Dermis blood vessel endothelial cell (primary cell): ENCODE measurements around the gene PUS10. TPM values are rescaled to one million over a fixed set of nuclear protein-coding genes. Genes with fewer than 3 reads are reported as not detected.
"Not testable (repeated sequence)": the region's sequence is repeated elsewhere in the genome, so short reads cannot be mapped to it uniquely, and the experiment has no call there.

Source experiments
- DNase-seq: peaks from one replicate; pipeline ENCODE4 v3.0.0; 2010
- total RNA-seq: library from RNA; depleted of rRNA; stranded (reverse); fragments of >200 nt; gene quantifications from 2 replicates; pipeline ENCODE4 v1.2.3, GENCODE V29; 2014

Gene PUS10
- total RNA-seq, 1 donor from 2014 or later = 10.4 TPM

- DNase-seq = no peak
Measured at GRCh38 chr2:60966507-60967405, 51.3 kb downstream of the PUS10 start.

GRCh38 chr2:60965499-60965785 is 52.6 kb downstream of the PUS10 start:
- no peak for DNase-seq

- peak; percentile 14 for DNase-seq
Measured at GRCh38 chr2:60964651-60965498, 53.2 kb downstream of the PUS10 start.

GRCh38 chr2:60963190-60963589 is 54.9 kb downstream of the PUS10 start:
- no peak for DNase-seq

GRCh38 chr2:60962528-60962927 is 55.5 kb downstream of the PUS10 start:
- DNase-seq = no peak

GRCh38 chr2:60961457-60961856 is 56.6 kb downstream of the PUS10 start:
- DNase-seq = no peak

GRCh38 chr2:60960706-60961105 is 57.3 kb downstream of the PUS10 start:
- DNase-seq = no peak

- DNase-seq = peak; percentile 8
Measured at GRCh38 chr2:60959501-60959900, 58.6 kb downstream of the PUS10 start.

- DNase-seq = peak; percentile 96
Measured at GRCh38 chr2:60958800-60959199, 59.3 kb downstream of the PUS10 start.

GRCh38 chr2:60958361-60958760 is 59.7 kb downstream of the PUS10 start:
- DNase-seq = peak; percentile 40

GRCh38 chr2:60957643-60958042 is 60.4 kb downstream of the PUS10 start:
- peak; percentile 92 for DNase-seq

GRCh38 chr2:60957224-60957623 is 60.8 kb downstream of the PUS10 start:
- no peak for DNase-seq

- no peak for DNase-seq
Measured at GRCh38 chr2:60954139-60954538, 63.9 kb downstream of the PUS10 start.

- DNase-seq = no peak
Measured at GRCh38 chr2:60948926-60949579, 69.0 kb downstream of the PUS10 start.

GRCh38 chr2:60948161-60948560 is 69.9 kb downstream of the PUS10 start:
- DNase-seq = no peak

- DNase-seq = no peak
Measured at GRCh38 chr2:60947056-60947455, 71.0 kb downstream of the PUS10 start.

GRCh38 chr2:60945341-60945740 is 72.7 kb downstream of the PUS10 start:
- DNase-seq = no peak

- DNase-seq = no peak
Measured at GRCh38 chr2:60939622-60940021, 78.4 kb downstream of the PUS10 start.

GRCh38 chr2:60938301-60938700 is 79.8 kb downstream of the PUS10 start:
- DNase-seq = no peak

- DNase-seq = no peak
Measured at GRCh38 chr2:60936757-60937156, 81.3 kb downstream of the PUS10 start.

- DNase-seq = no peak
Measured at GRCh38 chr2:60934165-60934722, 83.8 kb downstream of the PUS10 start.

GRCh38 chr2:60932954-60933353 is 85.1 kb downstream of the PUS10 start:
- no peak for DNase-seq

- DNase-seq = not testable (repeated sequence)
Measured at GRCh38 chr2:60932061-60932460, 86.0 kb downstream of the PUS10 start.
